ENCODE measurements around the gene E2F1. TPM values are rescaled to one million over a fixed set of nuclear protein-coding genes. Genes with fewer than 3 reads are reported as not detected.

The E2F1 gene
- total and polyA plus RNA-seq, 9 donors: 0.95 to 7.6 (median 3.4) TPM

DNA sequence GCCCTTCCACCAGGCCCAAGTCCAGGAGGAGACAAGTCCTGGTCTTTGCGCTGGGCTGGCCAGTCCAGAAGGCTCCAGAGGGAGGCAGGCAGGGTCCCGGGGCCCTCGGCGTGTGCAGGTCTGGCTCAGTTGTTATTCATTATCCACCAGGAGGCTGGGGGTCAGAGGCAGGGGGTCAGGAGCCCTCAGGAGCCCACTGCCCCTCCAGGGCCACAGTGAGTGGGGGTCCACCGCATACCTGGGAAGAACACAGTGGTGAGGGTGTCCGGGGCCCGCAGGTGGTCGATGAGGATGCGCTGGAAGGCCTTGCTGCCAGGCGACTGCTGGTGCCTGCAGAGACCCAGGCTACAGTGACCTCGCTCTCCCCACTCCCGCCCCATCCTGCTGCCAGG is 28.5 kb downstream of the E2F1 start:
- peaks cover 4% of the 10 kb centered on the region for H3K4me1 ChIP-seq (ENCODE audit: insufficient read depth)
- no peaks in the 10 kb centered on the region for H3K27me3 ChIP-seq
- H3K27ac ChIP-seq: no peak overlapping the region
- no peaks in the 10 kb centered on the region for H3K9me3 ChIP-seq
- WGBS, 3 donors: 87 to 94% (median 91%) methylated on average over 11 to 12 of the region's 12 CpGs
- TF ChIP-seq EP300 (IDR thresholded peaks at IDR 0.05) (no peak), CTCF (IDR thresholded peaks at IDR 0.05) (no peak), POLR2A (IDR thresholded peaks at IDR 0.05) (no peak)
- H3K4me3 ChIP-seq: no peak overlapping the region
- peak; percentile 22 to 48 (median 38) for DNase-seq
- no peaks in the 10 kb centered on the region for H3K36me3 ChIP-seq
- intact Hi-C loops (cut with DNase I): loop anchor here in 3 of 4 donors (5.0 to 10.0 kb wide), 3 partner anchors 183 to 203 kb away; no protein-coding TSS in a partner anchor

- no peak overlapping the region for H3K27ac ChIP-seq
- no peak for TF ChIP-seq CTCF (IDR thresholded peaks at IDR 0.05)
- TF ChIP-seq POLR2A (IDR thresholded peaks at IDR 0.05): no peak
- no peaks in the 10 kb centered on the region for H3K9me3 ChIP-seq
- H3K4me3 ChIP-seq: no peak overlapping the region
- intact Hi-C loops (cut with DNase I): loop anchor here in 3 of 4 donors (5.0 to 10.0 kb wide), 3 partner anchors 182 to 202 kb away; no protein-coding TSS in a partner anchor
- peaks cover 3% of the 10 kb centered on the region for H3K4me1 ChIP-seq (ENCODE audit: insufficient read depth)
- no peaks in the 10 kb centered on the region for H3K27me3 ChIP-seq
- no peaks in the 10 kb centered on the region for H3K36me3 ChIP-seq
- DNase-seq: peak in 4 of 5 donors; percentile 18 to 44 (median 38)
- 90% methylated on average over 11 to 17 of the region's 17 CpGs for WGBS, 3 donors
Measured at GRCh38 chr20:33656783-33657703, 29.1 kb downstream of the E2F1 start.

- no peak for TF ChIP-seq CTCF (IDR thresholded peaks at IDR 0.05)
- TF ChIP-seq POLR2A (IDR thresholded peaks at IDR 0.05): no peak
- TF ChIP-seq EP300 (IDR thresholded peaks at IDR 0.05): no peak
- WGBS, 3 donors: 89 to 91% (median 90%) methylated on average over 10 of the region's 10 CpGs
- H3K27ac ChIP-seq: no peak overlapping the region
- intact Hi-C loops (cut with DNase I): loop anchor here in 3 of 4 donors (5.0 to 10.0 kb wide), 3 partner anchors 181 to 201 kb away; no protein-coding TSS in a partner anchor
- no peak overlapping the region for H3K4me3 ChIP-seq
- peak; percentile 30 to 52 (median 37) for DNase-seq
- H3K36me3 ChIP-seq: no peaks in the 10 kb centered on the region
- no peaks in the 10 kb centered on the region for H3K9me3 ChIP-seq
- no peaks in the 10 kb centered on the region for H3K27me3 ChIP-seq
- H3K4me1 ChIP-seq (ENCODE audit: insufficient read depth): peaks cover 3% of the 10 kb centered on the region
Measured at GRCh38 chr20:33656010-33656782, 30.0 kb downstream of the E2F1 start.

- Histone ChIP-seq H3K4me3 (no peak overlapping the region), H3K36me3 (no peaks in the 10 kb centered on the region), H3K4me1 (ENCODE audit: insufficient read depth) (peaks cover 3% of the 10 kb centered on the region), H3K27ac (no peak overlapping the region), H3K9me3 (no peaks in the 10 kb centered on the region), H3K27me3 (no peaks in the 10 kb centered on the region)
- TF ChIP-seq POLR2A (IDR thresholded peaks at IDR 0.05): no peak
- TF ChIP-seq CTCF (IDR thresholded peaks at IDR 0.05): no peak
- TF ChIP-seq EP300 (IDR thresholded peaks at IDR 0.05): no peak
- intact Hi-C loops (cut with DNase I): loop anchor here in 3 of 4 donors (5.0 to 10.0 kb wide), 3 partner anchors 180 to 200 kb away; no protein-coding TSS in a partner anchor
- 46 to 63% (median 55%) methylated on average over 4 of the region's 4 CpGs for WGBS, 3 donors
- DNase-seq: peak in 3 of 5 donors; percentile 15 to 38 (median 32)
Measured at GRCh38 chr20:33655164-33655563, 31.0 kb downstream of the E2F1 start.

All from ovary (tissue), 9 donors.